ENCODE data around the gene CUL7. TPM values are rescaled to one million over a fixed set of nuclear protein-coding genes. Genes with fewer than 3 reads are reported as not detected.
A peak's percentile ranks its signal among the peaks of the same experiment; 100 is the strongest.

Gene CUL7
- total RNA-seq, 1 experiment from 2014 or later = 18.6 TPM

DNA sequence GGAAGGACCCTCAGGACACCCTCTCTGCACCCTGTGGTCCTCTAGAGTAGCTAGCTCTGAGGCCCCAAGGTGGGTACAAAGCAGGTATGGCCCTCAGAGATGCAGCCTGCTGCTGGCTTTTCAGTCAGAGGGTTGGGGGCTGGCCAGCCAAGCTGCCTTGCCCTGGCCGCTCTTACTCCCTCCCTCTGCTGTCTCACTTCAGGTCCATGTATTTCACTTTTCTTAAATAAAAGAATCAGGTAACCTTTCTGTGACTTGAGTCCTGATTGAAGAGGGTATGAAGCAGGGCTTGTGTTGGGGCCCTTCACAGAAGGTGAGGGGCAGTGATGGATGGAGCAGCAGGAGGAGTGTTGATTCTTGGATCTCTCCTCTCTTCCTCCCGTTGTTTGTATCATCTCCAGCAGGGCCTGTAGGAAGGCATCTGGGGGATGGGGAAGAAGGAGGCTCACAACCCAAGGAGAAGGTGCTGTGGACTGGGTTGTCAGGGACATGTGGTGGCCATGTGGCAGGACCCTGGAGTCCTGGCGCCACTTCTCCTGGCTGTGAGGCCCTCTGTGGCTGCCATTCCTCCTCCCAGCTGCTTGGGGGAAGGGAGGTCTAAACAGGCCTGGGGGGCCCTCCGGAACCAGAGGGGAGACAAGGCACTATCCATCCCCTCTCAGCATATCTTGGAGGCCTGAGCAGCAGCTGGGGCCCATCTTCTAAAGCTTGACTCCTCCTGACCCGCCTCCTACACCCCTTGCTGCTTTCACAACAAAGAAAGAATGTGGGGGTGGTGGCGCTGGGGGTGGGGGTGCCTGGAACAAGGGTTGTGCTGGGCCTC lies 21.4 kb upstream of the CUL7 start:
- Histone ChIP-seq H3K4me1 (ENCODE audit: insufficient read depth, low read length) (peaks cover 10% of the 10 kb centered on the region; the same call in 1 of the 2 replicates), H2AFZ (ENCODE audit: low read length) (no peak overlapping the region), H3K4me3 (ENCODE audit: low read length) (no peak overlapping the region), H3K27ac (ENCODE audit: low read length) (no peak overlapping the region), H3K9ac (ENCODE audit: low read length) (no peak overlapping the region), H3K27me3 (ENCODE audit: low read length) (no peaks in the 10 kb centered on the region), H3K79me2 (ENCODE audit: low read length) (peaks cover 37% of the 10 kb centered on the region), H4K20me1 (ENCODE audit: low read length) (no peaks in the 10 kb centered on the region), H3K9me2 (replicated peaks; ENCODE audit: low read length) (no peaks in the 10 kb centered on the region), H3F3A (ENCODE audit: low read length, unreplicated experiment) (no peaks in the 10 kb centered on the region), H3K4me2 (ENCODE audit: low read length) (no peak overlapping the region), H3K36me3 (ENCODE audit: low read depth, low read length) (no peaks in the 10 kb centered on the region), H3K9me3 (ENCODE audit: low read length) (no peaks in the 10 kb centered on the region)
- DNase-seq = no peak
- intact Hi-C loops (cut with micrococcal nuclease) = no loop called here
- BruUV-seq (replicated peaks) = no TSS peak
- POLR2A ChIA-PET (ENCODE audit: unreplicated experiment) = no interaction called here
- no peak for TF ChIP-seq EZH2 (IDR thresholded peaks at IDR 0.05; ENCODE audit: low read length, unreplicated experiment)
- TF ChIP-seq CTCF (conservative IDR thresholded peaks at IDR 0.05; ENCODE audit: low read depth, low read length) = no peak
- TF ChIP-seq EZH2phosphoT487 (IDR thresholded peaks at IDR 0.05; ENCODE audit: borderline replicate concordance, low read length) = no peak
- no peak for ATAC-seq
- CTCF ChIA-PET = no interaction called here

GRCh38 chr6:43070028-43070632 lies 16.5 kb upstream of the CUL7 start:
- no peak overlapping the region for H3K4me2 ChIP-seq (ENCODE audit: low read length)
- no peaks in the 10 kb centered on the region for H3K9me2 ChIP-seq (replicated peaks; ENCODE audit: low read length)
- ChIA-PET CTCF (no interaction called here), POLR2A (ENCODE audit: unreplicated experiment) (no interaction called here)
- no TSS peak for BruUV-seq (replicated peaks)
- H3K9ac ChIP-seq (ENCODE audit: low read length) = no peak overlapping the region
- H3K36me3 ChIP-seq (ENCODE audit: low read depth, low read length) = no peaks in the 10 kb centered on the region
- no peaks in the 10 kb centered on the region for H3K9me3 ChIP-seq (ENCODE audit: low read length)
- no peak overlapping the region for H2AFZ ChIP-seq (ENCODE audit: low read length)
- H4K20me1 ChIP-seq (ENCODE audit: low read length) = no peaks in the 10 kb centered on the region
- H3K4me1 ChIP-seq (ENCODE audit: insufficient read depth, low read length) = no peaks in the 10 kb centered on the region
- peak; percentile 67 for ATAC-seq
- H3K27me3 ChIP-seq (ENCODE audit: low read length) = no peaks in the 10 kb centered on the region
- H3K79me2 ChIP-seq (ENCODE audit: low read length) = no peaks in the 10 kb centered on the region
- intact Hi-C loops (cut with micrococcal nuclease) = loop anchor here (1.0 kb wide), 2 partner anchors 59 to 73 kb away; no protein-coding TSS in a partner anchor
- DNase-seq = peak; percentile 56
- no peaks in the 10 kb centered on the region for H3F3A ChIP-seq (ENCODE audit: low read length, unreplicated experiment)
- no peak overlapping the region for H3K27ac ChIP-seq (ENCODE audit: low read length)
- TF ChIP-seq EZH2phosphoT487 (IDR thresholded peaks at IDR 0.05; ENCODE audit: borderline replicate concordance, low read length) (no peak), CTCF (conservative IDR thresholded peaks at IDR 0.05; ENCODE audit: low read depth, low read length) (peak; percentile 76)
- H3K4me3 ChIP-seq (ENCODE audit: low read length) = no peak overlapping the region

DNA sequence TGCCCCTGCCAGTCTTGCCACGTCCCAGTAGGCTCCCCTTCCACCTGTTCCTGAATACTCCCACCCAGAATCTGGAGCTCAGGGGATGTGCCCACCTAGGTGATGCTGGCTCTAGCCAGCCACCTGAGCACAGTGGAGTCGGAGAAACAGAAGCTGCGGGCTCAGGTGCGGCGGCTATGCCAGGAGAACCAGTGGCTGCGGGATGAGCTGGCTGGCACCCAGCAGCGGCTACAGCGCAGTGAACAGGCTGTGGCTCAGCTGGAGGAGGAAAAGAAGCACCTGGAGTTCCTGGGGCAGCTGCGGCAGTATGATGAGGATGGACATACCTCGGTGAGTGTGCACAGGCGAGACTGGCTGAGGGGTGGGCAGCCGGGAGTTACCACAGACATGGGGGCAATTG lies 9.2 kb upstream of the CUL7 start:
- Histone ChIP-seq H3K27ac (ENCODE audit: low read length) (no peak overlapping the region), H3K4me1 (ENCODE audit: insufficient read depth, low read length) (peaks cover 22% of the 10 kb centered on the region), H3F3A (ENCODE audit: low read length, unreplicated experiment) (no peaks in the 10 kb centered on the region), H3K4me2 (ENCODE audit: low read length) (no peak overlapping the region), H3K9me2 (replicated peaks; ENCODE audit: low read length) (no peaks in the 10 kb centered on the region), H3K9me3 (ENCODE audit: low read length) (no peaks in the 10 kb centered on the region), H3K9ac (ENCODE audit: low read length) (no peak overlapping the region), H4K20me1 (ENCODE audit: low read length) (peaks cover 6% of the 10 kb centered on the region; the same call in 1 of the 2 replicates), H3K4me3 (ENCODE audit: low read length) (no peak overlapping the region), H3K36me3 (ENCODE audit: low read depth, low read length) (peaks cover 2% of the 10 kb centered on the region; the same call in 1 of the 2 replicates), H3K79me2 (ENCODE audit: low read length) (peaks cover 25% of the 10 kb centered on the region), H3K27me3 (ENCODE audit: low read length) (no peaks in the 10 kb centered on the region), H2AFZ (ENCODE audit: low read length) (no peak overlapping the region)
- no peak for DNase-seq
- intact Hi-C loops (cut with micrococcal nuclease) = no loop called here
- CTCF ChIA-PET = no interaction called here
- TF ChIP-seq EZH2 (IDR thresholded peaks at IDR 0.05; ENCODE audit: low read length, unreplicated experiment) = no peak
- TF ChIP-seq EZH2phosphoT487 (IDR thresholded peaks at IDR 0.05; ENCODE audit: borderline replicate concordance, low read length) = no peak
- no peak for TF ChIP-seq CTCF (conservative IDR thresholded peaks at IDR 0.05; ENCODE audit: low read depth, low read length)
- no peak for ATAC-seq
- POLR2A ChIA-PET (ENCODE audit: unreplicated experiment) = no interaction called here
- BruUV-seq (replicated peaks) = no TSS peak
